GM20000 (cell line): ENCODE data around the gene ARMC9.

Experiments used
- DNase-seq: peaks from one replicate; pipeline ENCODE4 v3.0.0; 2012; ENCODE audit warnings: low spot score
- CTCF ChIP-seq: IDR thresholded peaks from 2 replicates; pipeline ENCODE4 v1.5.1; 2012; ENCODE audit warnings: mild to moderate bottlenecking, control low read depth; ENCODE audit errors: extremely low read depth, missing control alignments

Gene ARMC9

DNA sequence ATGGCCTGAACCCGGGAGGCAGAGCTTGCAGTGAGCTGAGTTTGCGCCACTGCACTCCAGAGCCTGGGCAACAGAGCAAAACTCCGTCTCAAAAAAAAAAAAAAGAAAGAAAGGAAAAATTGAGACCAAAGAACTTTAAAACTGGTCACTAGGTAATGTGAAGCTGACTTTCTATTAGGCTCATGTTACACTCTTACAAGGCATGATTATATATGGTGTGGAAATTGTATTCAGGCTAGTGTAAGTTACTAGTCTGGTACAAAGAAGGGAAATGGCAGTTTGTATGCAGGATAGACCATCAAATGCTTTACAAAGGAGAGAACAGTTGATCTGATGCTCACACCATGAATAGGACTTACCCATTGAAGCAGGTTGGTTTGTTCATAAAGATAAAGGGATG, 35.4 kb upstream of the ARMC9 start:
- TF ChIP-seq CTCF, result no peak
- DNase-seq, result no peak

GRCh38 chr2:231163414-231164095, 34.9 kb upstream of the ARMC9 start:
- TF ChIP-seq CTCF, result no peak
- no peak for DNase-seq

GRCh38 chr2:231167745-231168459, 30.5 kb upstream of the ARMC9 start:
- no peak for TF ChIP-seq CTCF
- DNase-seq, result no peak

GRCh38 chr2:231168460-231169139, 29.8 kb upstream of the ARMC9 start:
- DNase-seq, result no peak
- no peak for TF ChIP-seq CTCF

DNA sequence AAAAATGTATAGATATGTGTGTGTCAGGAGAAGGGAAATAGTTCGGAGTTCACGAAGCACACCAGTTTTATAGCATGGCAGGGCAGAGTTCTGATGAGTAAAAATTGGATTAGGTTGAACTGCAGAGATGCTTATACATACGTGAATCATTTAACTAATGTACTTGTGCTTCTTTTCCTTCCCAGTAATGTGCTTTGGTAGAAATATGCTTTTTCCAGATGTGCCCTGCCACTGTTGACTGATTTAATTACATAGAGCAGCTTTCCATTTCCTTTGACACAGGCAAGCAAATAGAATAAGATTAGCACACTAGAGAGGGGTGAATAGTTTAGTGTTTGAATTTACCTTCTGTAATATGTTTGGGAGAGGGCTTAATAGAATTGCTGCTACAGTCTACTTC, 28.9 kb upstream of the ARMC9 start:
- no peak for TF ChIP-seq CTCF
- no peak for DNase-seq

DNA sequence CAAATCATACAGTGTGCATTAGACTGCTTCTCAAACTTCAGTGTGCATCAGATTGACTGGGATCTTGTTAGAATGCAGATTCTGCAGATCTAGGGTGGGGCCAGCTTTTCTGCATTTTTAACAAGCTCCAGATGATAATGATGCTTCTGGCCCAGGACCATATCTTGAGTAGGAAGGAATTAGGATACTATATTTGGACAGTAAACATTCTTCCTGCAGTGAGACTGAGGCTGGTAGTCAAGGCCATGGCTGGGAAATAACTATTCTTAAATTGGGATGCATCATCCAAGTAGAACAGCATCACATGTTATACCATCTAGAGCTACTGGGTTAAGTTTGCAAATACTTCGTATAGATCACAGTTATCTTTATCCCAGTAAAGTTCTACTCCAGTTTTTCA, 28.4 kb upstream of the ARMC9 start:
- TF ChIP-seq CTCF, result no peak
- no peak for DNase-seq

DNA sequence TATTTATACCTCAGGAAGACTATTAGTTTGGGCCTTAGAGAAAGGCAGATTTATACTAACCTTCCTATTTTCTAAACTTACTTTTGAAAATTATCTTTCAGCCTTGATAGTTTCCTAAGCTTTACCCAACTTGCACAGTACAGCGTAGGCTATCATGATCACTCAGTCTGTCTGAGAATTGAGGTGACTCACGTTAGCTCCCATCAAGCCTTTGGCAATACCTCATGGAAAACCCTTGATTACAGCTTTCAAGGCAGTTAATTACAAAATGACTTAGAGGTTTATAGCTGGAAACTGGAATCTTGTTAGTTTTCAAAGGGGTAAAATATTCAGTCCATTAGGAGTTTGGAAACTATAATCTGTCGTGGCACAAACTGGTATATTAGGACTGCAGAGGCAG, 26.4 kb upstream of the ARMC9 start:
- TF ChIP-seq CTCF, result no peak
- DNase-seq, result no peak
